ENCODE data around the gene CDC73. TPM values are rescaled to one million over a fixed set of nuclear protein-coding genes. Genes with fewer than 3 reads are reported as not detected.

CDC73 gene
- total and polyA plus RNA-seq, 9 of the 15 experiments (the other 6 are each of a cell fraction or from before 2014, with no cell fraction given) = 19.0 to 61.7 (median 30.1) TPM

- peak; percentile 16 for TF ChIP-seq CTCFL (IDR thresholded peaks at IDR 0.05; ENCODE audit: borderline replicate concordance, insufficient read depth, low read depth, low read length, poor library complexity, severe bottlenecking)
- TF ChIP-seq TRIM28 (IDR thresholded peaks at IDR 0.05) = 0 out of 2 replicates have a peak, but pooled peaks have one; percentile 1
- peak; percentile 58; the same call in 1 of the 2 replicates for TF ChIP-seq SOX6 (IDR thresholded peaks at IDR 0.05)
- peak; percentile 66 for TF ChIP-seq GABPB1 (CRISPR knock-in tag; IDR thresholded peaks at IDR 0.05)
- 0 out of 2 replicates have a peak, but pooled peaks have one; percentile 31 for TF ChIP-seq ESRRA (IDR thresholded peaks at IDR 0.05; ENCODE audit: borderline replicate concordance, low read depth)
- TF ChIP-seq TBP (optimal IDR thresholded peaks at IDR 0.05; ENCODE audit: low read depth, low read length) = peak; percentile 69
- TF ChIP-seq MYNN (IDR thresholded peaks at IDR 0.05) = peak; percentile 78
- TF ChIP-seq MYNN (CRISPR knock-in tag; IDR thresholded peaks at IDR 0.05) = no peak
- peak; percentile 84; the same call in 1 of the 2 replicates for TF ChIP-seq ETS1 (conservative IDR thresholded peaks at IDR 0.05; ENCODE audit: control insufficient read depth, low read depth, low read length)
- TF ChIP-seq JUND (IDR thresholded peaks at IDR 0.05; ENCODE audit: borderline replicate concordance, low read depth, low read length) = peak; percentile 42; the same call in 1 of the 2 replicates
- no peak; the same call in 1 of the 3 replicates for TF ChIP-seq JUND (tag; IDR thresholded peaks at IDR 0.05; ENCODE audit: borderline replicate concordance, low read depth, low read length)
- peak; percentile 35 for TF ChIP-seq BRD9 (IDR thresholded peaks at IDR 0.05; ENCODE audit: low read depth, partially characterized antibody)
- peak; percentile 79; the same call in 1 of the 2 replicates for TF ChIP-seq ZNF282 (CRISPR knock-in tag; IDR thresholded peaks at IDR 0.05)
- 0 out of 2 replicates have a peak, but pooled peaks have one; percentile 10 for TF ChIP-seq CGGBP1 (CRISPR knock-in tag; IDR thresholded peaks at IDR 0.05)
- TF ChIP-seq ZNF592 (IDR thresholded peaks at IDR 0.05) = 0 out of 2 replicates have a peak, but pooled peaks have one; percentile 46
- peak; percentile 85 for TF ChIP-seq HMGN3 (IDR thresholded peaks at IDR 0.05; ENCODE audit: borderline replicate concordance, extremely low read depth, insufficient read length, low read depth, low read length)
- TF ChIP-seq ZNF347 (CRISPR knock-in tag; IDR thresholded peaks at IDR 0.05; ENCODE audit: low read depth) = no peak
Measured at GRCh38 chr1:193104907-193105820, 16.7 kb upstream of the CDC73 start, which contains the start of gene GLRX2 (continued).
